ENCODE results near the gene NT5DC1. TPM values are rescaled to one million over a fixed set of nuclear protein-coding genes. Genes with fewer than 3 reads are reported as not detected.

The NT5DC1 gene
- total and polyA plus RNA-seq, 10 of the 15 experiments (the other 5 are each of a cell fraction or from before 2014, with no cell fraction given): 40.8 to 140 (median 66.8) TPM

DNA sequence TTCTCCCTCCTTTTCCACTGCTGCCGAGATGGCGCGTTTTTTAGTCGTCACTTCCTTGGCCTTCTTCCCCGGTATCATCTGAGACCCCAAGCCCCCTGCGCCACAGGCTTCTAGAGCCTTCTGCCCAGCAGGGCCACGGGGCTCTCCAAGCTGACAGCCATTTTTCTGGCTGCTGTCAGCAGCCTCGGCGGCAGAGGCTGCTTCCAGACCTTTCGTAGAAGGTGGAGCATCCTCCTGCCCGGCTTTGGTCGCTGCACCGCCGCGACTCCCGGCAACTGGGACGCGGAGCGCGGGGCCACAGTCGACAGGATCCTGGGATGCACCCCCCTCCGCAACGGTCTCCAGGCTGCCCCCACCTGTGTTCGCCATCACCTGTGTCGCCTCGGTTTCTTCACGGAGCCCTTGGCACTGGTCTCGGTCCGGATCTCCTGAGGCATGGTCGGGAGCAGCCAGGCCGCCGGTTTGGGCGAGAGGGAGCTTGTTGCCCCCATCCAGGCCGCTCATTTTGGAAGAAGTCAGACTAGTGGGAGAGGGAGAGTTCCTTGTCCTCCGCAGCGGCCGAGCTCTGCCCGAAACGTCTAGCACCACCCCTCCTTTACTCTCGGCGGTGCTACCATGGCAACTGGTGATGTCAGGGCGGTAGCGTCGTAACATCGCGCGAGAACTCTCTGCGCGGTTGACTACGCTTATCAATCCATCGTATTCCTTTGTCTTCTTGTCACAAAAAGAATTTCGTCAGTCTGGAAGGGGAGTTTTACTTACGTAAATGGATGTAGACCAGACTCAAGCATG is 153.0 kb downstream of the NT5DC1 start, which contains the start of gene TSPYL4 (continued):
- TF ChIP-seq, protein P1, sequence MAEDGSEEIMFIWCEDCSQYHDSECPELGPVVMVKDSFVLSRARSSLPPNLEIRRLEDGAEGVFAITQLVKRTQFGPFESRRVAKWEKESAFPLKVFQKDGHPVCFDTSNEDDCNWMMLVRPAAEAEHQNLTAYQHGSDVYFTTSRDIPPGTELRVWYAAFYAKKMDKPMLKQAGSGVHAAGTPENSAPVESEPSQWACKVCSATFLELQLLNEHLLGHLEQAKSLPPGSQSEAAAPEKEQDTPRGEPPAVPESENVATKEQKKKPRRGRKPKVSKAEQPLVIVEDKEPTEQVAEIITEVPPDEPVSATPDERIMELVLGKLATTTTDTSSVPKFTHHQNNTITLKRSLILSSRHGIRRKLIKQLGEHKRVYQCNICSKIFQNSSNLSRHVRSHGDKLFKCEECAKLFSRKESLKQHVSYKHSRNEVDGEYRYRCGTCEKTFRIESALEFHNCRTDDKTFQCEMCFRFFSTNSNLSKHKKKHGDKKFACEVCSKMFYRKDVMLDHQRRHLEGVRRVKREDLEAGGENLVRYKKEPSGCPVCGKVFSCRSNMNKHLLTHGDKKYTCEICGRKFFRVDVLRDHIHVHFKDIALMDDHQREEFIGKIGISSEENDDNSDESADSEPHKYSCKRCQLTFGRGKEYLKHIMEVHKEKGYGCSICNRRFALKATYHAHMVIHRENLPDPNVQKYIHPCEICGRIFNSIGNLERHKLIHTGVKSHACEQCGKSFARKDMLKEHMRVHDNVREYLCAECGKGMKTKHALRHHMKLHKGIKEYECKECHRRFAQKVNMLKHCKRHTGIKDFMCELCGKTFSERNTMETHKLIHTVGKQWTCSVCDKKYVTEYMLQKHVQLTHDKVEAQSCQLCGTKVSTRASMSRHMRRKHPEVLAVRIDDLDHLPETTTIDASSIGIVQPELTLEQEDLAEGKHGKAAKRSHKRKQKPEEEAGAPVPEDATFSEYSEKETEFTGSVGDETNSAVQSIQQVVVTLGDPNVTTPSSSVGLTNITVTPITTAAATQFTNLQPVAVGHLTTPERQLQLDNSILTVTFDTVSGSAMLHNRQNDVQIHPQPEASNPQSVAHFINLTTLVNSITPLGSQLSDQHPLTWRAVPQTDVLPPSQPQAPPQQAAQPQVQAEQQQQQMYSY (CRISPR knock-in tag; IDR thresholded peaks at IDR 0.05): no peak
- TF ChIP-seq, protein P2, sequence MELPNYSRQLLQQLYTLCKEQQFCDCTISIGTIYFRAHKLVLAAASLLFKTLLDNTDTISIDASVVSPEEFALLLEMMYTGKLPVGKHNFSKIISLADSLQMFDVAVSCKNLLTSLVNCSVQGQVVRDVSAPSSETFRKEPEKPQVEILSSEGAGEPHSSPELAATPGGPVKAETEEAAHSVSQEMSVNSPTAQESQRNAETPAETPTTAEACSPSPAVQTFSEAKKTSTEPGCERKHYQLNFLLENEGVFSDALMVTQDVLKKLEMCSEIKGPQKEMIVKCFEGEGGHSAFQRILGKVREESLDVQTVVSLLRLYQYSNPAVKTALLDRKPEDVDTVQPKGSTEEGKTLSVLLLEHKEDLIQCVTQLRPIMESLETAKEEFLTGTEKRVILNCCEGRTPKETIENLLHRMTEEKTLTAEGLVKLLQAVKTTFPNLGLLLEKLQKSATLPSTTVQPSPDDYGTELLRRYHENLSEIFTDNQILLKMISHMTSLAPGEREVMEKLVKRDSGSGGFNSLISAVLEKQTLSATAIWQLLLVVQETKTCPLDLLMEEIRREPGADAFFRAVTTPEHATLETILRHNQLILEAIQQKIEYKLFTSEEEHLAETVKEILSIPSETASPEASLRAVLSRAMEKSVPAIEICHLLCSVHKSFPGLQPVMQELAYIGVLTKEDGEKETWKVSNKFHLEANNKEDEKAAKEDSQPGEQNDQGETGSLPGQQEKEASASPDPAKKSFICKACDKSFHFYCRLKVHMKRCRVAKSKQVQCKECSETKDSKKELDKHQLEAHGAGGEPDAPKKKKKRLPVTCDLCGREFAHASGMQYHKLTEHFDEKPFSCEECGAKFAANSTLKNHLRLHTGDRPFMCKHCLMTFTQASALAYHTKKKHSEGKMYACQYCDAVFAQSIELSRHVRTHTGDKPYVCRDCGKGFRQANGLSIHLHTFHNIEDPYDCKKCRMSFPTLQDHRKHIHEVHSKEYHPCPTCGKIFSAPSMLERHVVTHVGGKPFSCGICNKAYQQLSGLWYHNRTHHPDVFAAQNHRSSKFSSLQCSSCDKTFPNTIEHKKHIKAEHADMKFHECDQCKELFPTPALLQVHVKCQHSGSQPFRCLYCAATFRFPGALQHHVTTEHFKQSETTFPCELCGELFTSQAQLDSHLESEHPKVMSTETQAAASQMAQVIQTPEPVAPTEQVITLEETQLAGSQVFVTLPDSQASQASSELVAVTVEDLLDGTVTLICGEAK (IDR thresholded peaks at IDR 0.05; ENCODE audit: borderline replicate concordance): peak; percentile 66; the same call in 1 of the 2 replicates
- TF ChIP-seq SREBF1 (IDR thresholded peaks at IDR 0.05; ENCODE audit: low read length) (no peak), CREB1 (IDR thresholded peaks at IDR 0.05; ENCODE audit: low read depth) (peak; percentile 97), ZNF622 (IDR thresholded peaks at IDR 0.05) (no peak), TAF1 (IDR thresholded peaks at IDR 0.05; ENCODE audit: borderline replicate concordance, low read depth, low read length) (peak; percentile 69; the same call in 1 of the 2 replicates), MEF2B (IDR thresholded peaks at IDR 0.05; ENCODE audit: partially characterized antibody, poor library complexity, severe bottlenecking) (peak; percentile 15), CEBPB (IDR thresholded peaks at IDR 0.05; ENCODE audit: borderline replicate concordance in 1 of 2, low read depth in 2 of 2, low read length in 2 of 2) (peak in 1 of 2 experiments; percentile 71; a peak in 1 of 4 replicates), WRNIP1 (IDR thresholded peaks at IDR 0.05; ENCODE audit: borderline replicate concordance, low read depth, low read length) (no peak), NBN (IDR thresholded peaks at IDR 0.05) (peak; percentile 31), BRCA1 (IDR thresholded peaks at IDR 0.05; ENCODE audit: low read depth, low read length) (peak; percentile 71), ZNF274 (IDR thresholded peaks at IDR 0.05; ENCODE audit: insufficient read depth, insufficient read length) (no peak), DPF2 (IDR thresholded peaks at IDR 0.05) (no peak), NR2C2 (IDR thresholded peaks at IDR 0.05; ENCODE audit: borderline replicate concordance, control insufficient read depth, insufficient read length, low read depth) (no peak), NFYB (IDR thresholded peaks at IDR 0.05; ENCODE audit: insufficient read depth, low read depth, low read length) (no peak), ATF7 (IDR thresholded peaks at IDR 0.05; ENCODE audit: low read depth) (peak; percentile 71)
- TF ChIP-seq, protein P3, sequence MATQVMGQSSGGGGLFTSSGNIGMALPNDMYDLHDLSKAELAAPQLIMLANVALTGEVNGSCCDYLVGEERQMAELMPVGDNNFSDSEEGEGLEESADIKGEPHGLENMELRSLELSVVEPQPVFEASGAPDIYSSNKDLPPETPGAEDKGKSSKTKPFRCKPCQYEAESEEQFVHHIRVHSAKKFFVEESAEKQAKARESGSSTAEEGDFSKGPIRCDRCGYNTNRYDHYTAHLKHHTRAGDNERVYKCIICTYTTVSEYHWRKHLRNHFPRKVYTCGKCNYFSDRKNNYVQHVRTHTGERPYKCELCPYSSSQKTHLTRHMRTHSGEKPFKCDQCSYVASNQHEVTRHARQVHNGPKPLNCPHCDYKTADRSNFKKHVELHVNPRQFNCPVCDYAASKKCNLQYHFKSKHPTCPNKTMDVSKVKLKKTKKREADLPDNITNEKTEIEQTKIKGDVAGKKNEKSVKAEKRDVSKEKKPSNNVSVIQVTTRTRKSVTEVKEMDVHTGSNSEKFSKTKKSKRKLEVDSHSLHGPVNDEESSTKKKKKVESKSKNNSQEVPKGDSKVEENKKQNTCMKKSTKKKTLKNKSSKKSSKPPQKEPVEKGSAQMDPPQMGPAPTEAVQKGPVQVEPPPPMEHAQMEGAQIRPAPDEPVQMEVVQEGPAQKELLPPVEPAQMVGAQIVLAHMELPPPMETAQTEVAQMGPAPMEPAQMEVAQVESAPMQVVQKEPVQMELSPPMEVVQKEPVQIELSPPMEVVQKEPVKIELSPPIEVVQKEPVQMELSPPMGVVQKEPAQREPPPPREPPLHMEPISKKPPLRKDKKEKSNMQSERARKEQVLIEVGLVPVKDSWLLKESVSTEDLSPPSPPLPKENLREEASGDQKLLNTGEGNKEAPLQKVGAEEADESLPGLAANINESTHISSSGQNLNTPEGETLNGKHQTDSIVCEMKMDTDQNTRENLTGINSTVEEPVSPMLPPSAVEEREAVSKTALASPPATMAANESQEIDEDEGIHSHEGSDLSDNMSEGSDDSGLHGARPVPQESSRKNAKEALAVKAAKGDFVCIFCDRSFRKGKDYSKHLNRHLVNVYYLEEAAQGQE (IDR thresholded peaks at IDR 0.05; ENCODE audit: low read depth, low read length): no peak

All from GM12878 (cell line).